ENCODE results near the gene COMMD2.

DNA sequence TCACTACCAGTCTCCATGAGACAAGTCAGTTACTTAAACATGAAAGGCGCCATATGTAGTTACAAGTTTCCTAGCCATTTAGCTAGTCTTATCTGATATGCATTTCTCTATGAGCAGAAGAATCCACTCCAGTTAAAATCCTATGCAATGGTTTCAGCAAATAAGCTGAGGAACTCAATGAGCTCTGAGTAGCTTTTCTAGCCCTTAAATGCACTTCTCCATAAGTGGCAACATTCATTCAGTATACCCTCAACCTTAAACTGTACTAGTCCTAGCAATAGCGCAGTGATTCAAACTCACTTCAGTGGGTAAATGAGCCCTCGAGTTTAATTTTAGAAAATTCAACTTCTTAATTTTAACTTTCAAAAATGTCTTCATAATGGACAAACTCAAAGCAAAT, 7.7 kb downstream of the COMMD2 start:
- TF ChIP-seq POLR2A (IDR thresholded peaks at IDR 0.05) (no peak), POLR2AphosphoS5 (IDR thresholded peaks at IDR 0.05) (no peak)

Measured in prostate gland (tissue), 1 donor.